K562 (cell line): ENCODE data around the gene MMP17. TPM values are rescaled to one million over a fixed set of nuclear protein-coding genes. Genes with fewer than 3 reads are reported as not detected.

ENCODE experiments used
- ATAC-seq: fragments of 200-7000 bp; cut with Tn5 transposase; 3 replicates; pipeline ENCODE4 v1.9.1; 2020; ENCODE audit warnings: moderate library complexity
- BruUV-seq: library from RNA; stranded (reverse); fragments of 400-500 nt; replicated peaks from 2 replicates; lab custom pipeline; 2021; lab: Mats Ljungman, UMichigan
- CTCF ChIA-PET: fragments of 300-600 bp; formaldehyde crosslinking; extraction: SDS; loops from one replicate; lab custom pipeline; 2021; ENCODE audit warnings: low intra/inter-chr PET ratio; lab: Yijun Ruan, JAX
- POLR2A ChIA-PET: fragments of 300-600, 350-650 bp; sonication (Branson Sonifier 250); formaldehyde crosslinking; extraction: SDS; loops from one replicate; lab custom pipeline; 2021; ENCODE audit warnings: antibody characterized with exemption, inconsistent platforms; lab: Yijun Ruan, JAX
- DNase-seq, 4 experiments: peaks; one replicate each; pipeline versions ENCODE4 v3.0.0 to v3.0.0-alpha.2; 2011 to 2018; ENCODE audit warnings: low spot score in 3 of 4, mixed read lengths in 3 of 4; ENCODE audit errors: extremely low read depth in 1 of 4
- FAIRE-seq: peaks from 2 replicates; lab custom pipeline; 2011; peaks lifted over from hg19 to GRCh38; lab: Jason Lieb, UNC
- H2AFZ ChIP-seq: 2 replicates; pipeline ENCODE4 v1.6.0; 2011; ENCODE audit warnings: low read depth, low read length, control low read depth, inconsistent platforms
- H3K27ac ChIP-seq: fragments of 200-600 bp; 3 replicates; pipeline ENCODE4 v1.8.0; 2011; ENCODE audit warnings: low read depth, mild to moderate bottlenecking, control low read depth, inconsistent platforms, low read length, moderate library complexity, mixed read lengths; ENCODE audit errors: extremely low read depth
- H3K27me3 ChIP-seq, 2 experiments: fragments of 300-600 bp in 1 of 2; 2 replicates in 1 of 2; 3 replicates in 1 of 2; pipeline versions ENCODE4 v1.6.0 to v1.8.0; 2011; ENCODE audit warnings: inconsistent platforms in 2 of 2, low read length in 2 of 2, mild to moderate bottlenecking in 1 of 2, mixed read lengths in 1 of 2, moderate library complexity in 1 of 2; ENCODE audit not compliant: control insufficient read depth in 2 of 2, insufficient read depth in 2 of 2
- H3K36me3 ChIP-seq: fragments of 300-600 bp; 3 replicates; pipeline ENCODE4 v1.8.0; 2011; ENCODE audit warnings: mild to moderate bottlenecking, low read length, inconsistent platforms; ENCODE audit not compliant: control insufficient read depth, insufficient read depth
- H3K4me1 ChIP-seq, 2 experiments: fragments of 200-600 bp in 1 of 2; replicated peaks in 1 of 2; 2 replicates in 1 of 2; 3 replicates in 1 of 2; pipeline versions ENCODE4 v1.5.1 to v1.8.0; 2011; ENCODE audit warnings: inconsistent platforms in 2 of 2, low read length in 2 of 2, mild to moderate bottlenecking in 1 of 2, mixed read lengths in 1 of 2, moderate library complexity in 1 of 2; ENCODE audit not compliant: control insufficient read depth in 2 of 2, insufficient read depth in 2 of 2
- H3K4me2 ChIP-seq: 2 replicates; pipeline ENCODE4 v1.6.1; 2011; ENCODE audit warnings: low read length, control low read depth, inconsistent platforms, mixed read lengths; ENCODE audit not compliant: insufficient read depth
- H3K4me3 ChIP-seq: fragments of 200-600 bp; sonication (generic), shearing (Covaris generic); 2 replicates; pipeline ENCODE4 v1.5.1; 2016; ENCODE audit warnings: control low read depth, inconsistent platforms
- H3K79me2 ChIP-seq: fragments of 200-600 bp; 3 replicates; pipeline ENCODE4 v1.8.0; 2011; ENCODE audit warnings: low read length, inconsistent platforms; ENCODE audit not compliant: control insufficient read depth, insufficient read depth
- H3K9ac ChIP-seq, 2 experiments: 2 replicates each; pipeline versions ENCODE4 v1.6.0 to v1.6.1; 2011; ENCODE audit warnings: low read depth in 2 of 2, low read length in 2 of 2, control low read depth in 1 of 2, inconsistent platforms in 1 of 2, mild to moderate bottlenecking in 1 of 2, mixed read lengths in 1 of 2; ENCODE audit not compliant: insufficient read depth in 1 of 2
- H3K9me1 ChIP-seq: one replicate; pipeline ENCODE4 v1.6.0; 2011; ENCODE audit warnings: inconsistent platforms, mild to moderate bottlenecking, low read length, moderate library complexity; ENCODE audit not compliant: control insufficient read depth, insufficient read depth
- H3K9me3 ChIP-seq: replicated peaks from 2 replicates; pipeline ENCODE4 v1.5.1; 2011; ENCODE audit warnings: low read depth, low read length, inconsistent platforms; ENCODE audit not compliant: control insufficient read depth, insufficient read depth
- H4K20me1 ChIP-seq: replicated peaks from 2 replicates; pipeline ENCODE4 v1.6.1; 2011; ENCODE audit warnings: low read length, inconsistent platforms, mixed read lengths; ENCODE audit not compliant: control insufficient read depth, insufficient read depth
- BRF1 ChIP-seq: IDR thresholded peaks from 3 replicates; pipeline ENCODE4 v1.6.1; 2011; ENCODE audit warnings: borderline replicate concordance, mild to moderate bottlenecking; ENCODE audit not compliant: insufficient read length; ENCODE audit errors: extremely low read depth
- FOS ChIP-seq: IDR thresholded peaks from 3 replicates; pipeline ENCODE4 v1.6.1; 2011; ENCODE audit not compliant: insufficient read length; ENCODE audit errors: extremely low read depth
- JUN ChIP-seq, 2 experiments: sonication (generic) in 1 of 2; formaldehyde crosslinking in 1 of 2; IDR thresholded peaks; 2 replicates each; pipeline versions ENCODE4 v1.6.1 to v1.8.0; 2012 to 2022; ENCODE audit warnings: borderline replicate concordance in 2 of 2, mild to moderate bottlenecking in 2 of 2, improper control_type of control experiment in 1 of 2, low read depth in 1 of 2, low read length in 1 of 2, missing genetic modification reagents in 1 of 2
- KDM1A ChIP-seq, 2 experiments: fragments of 450-650 bp; IDR thresholded peaks; 2 replicates each; pipeline ENCODE4 v1.6.1; 2016; ENCODE audit warnings: mild to moderate bottlenecking in 2 of 2
- LCOR ChIP-seq: sonication (generic); formaldehyde crosslinking; IDR thresholded peaks from 2 replicates; pipeline ENCODE4 v1.8.0; 2022; ENCODE audit warnings: mild to moderate bottlenecking, missing genetic modification reagents
- NR2C1 ChIP-seq, 2 experiments: fragments of 450-650 bp; IDR thresholded peaks; 2 replicates each; pipeline ENCODE4 v1.6.1; 2017; ENCODE audit warnings: mild to moderate bottlenecking in 2 of 2, antibody characterized with exemption in 1 of 2, inconsistent platforms in 1 of 2, missing compliant biosample characterization in 1 of 2, missing genetic modification characterization in 1 of 2
- STAG1 ChIP-seq: sonication (generic); formaldehyde crosslinking; IDR thresholded peaks from 2 replicates; pipeline ENCODE4 v1.5.0; 2020; ENCODE audit warnings: missing genetic modification reagents, borderline replicate concordance
- XRCC5 ChIP-seq: fragments of 200-400 bp; formaldehyde crosslinking; IDR thresholded peaks from 2 replicates; pipeline ENCODE4 v1.6.1; 2017; ENCODE audit warnings: low read depth, mild to moderate bottlenecking, low read length
- ZFP36 ChIP-seq: fragments of 150-350 bp; IDR thresholded peaks from 2 replicates; pipeline ENCODE4 v1.6.1; 2018; ENCODE audit warnings: low read length, low read depth; ENCODE audit not compliant: partially characterized antibody
- WGBS: fragments of 100-300 bp; shearing (Covaris generic); methylation state at CpG from one replicate; pipeline ENCODE4 v1.1.6; 2016; ENCODE audit warnings: low coverage, mixed read lengths; ENCODE audit not compliant: insufficient coverage; ENCODE audit errors: missing lambda C conversion rate; 5-methylcytosine and 5-hydroxymethylcytosine counted together
- in situ Hi-C: fragments of 300-500 bp; cut with MboI; formaldehyde crosslinking; loops from 4 replicates; pipeline ENCODE4 v1.15.0; 2018; ENCODE audit warnings: inconsistent platforms, mixed read lengths
- intact Hi-C: fragments of 100-400 bp; cut with micrococcal nuclease; formaldehyde crosslinking; loops from 2 replicates; pipeline ENCODE4 v1.14.2; 2022
- polyA plus RNA-seq, 8 experiments: library from polyadenylated mRNA; depleted of rRNA in 4 of 8; stranded (reverse) in 5 of 8; unstranded in 3 of 8; fragments of >200 nt; fragmentation: Nextera tagmentation in 2 of 8; fragmentation: Illumina TruSeq in 1 of 8; extraction: Ambion mirVana in 2 of 8; extraction: Trizol in 1 of 8; gene quantifications; 2 replicates each; pipeline versions ENCODE4 v1.2.1 to v1.2.3, GENCODE V29; 2011 to 2014; ENCODE audit warnings: inconsistent platforms in 1 of 8, missing spikeins in 1 of 8
- total RNA-seq, 7 experiments: library from RNA; depleted of rRNA in 6 of 7; stranded (reverse); fragments of >200 nt in 6 of 7; fragmentation: Illumina TruSeq in 2 of 7; extraction: Trizol in 2 of 7; gene quantifications; 2 replicates each; pipeline versions ENCODE4 v1.2.1 to v1.2.3, GENCODE V29; 2011 to 2021; ENCODE audit warnings: low replicate concordance in 1 of 7
- TF ChIP-seq, protein P1 (sequence below): fragments of 450-650 bp; IDR thresholded peaks from 2 replicates; pipeline ENCODE4 v1.6.1; 2016; ENCODE audit warnings: low read depth, mild to moderate bottlenecking, moderate library complexity
- TF ChIP-seq, protein P2 (sequence below): fragments of 450-650 bp; formaldehyde crosslinking; IDR thresholded peaks from 2 replicates; pipeline ENCODE4 v1.4.0; 2020; ENCODE audit warnings: mild to moderate bottlenecking, moderate library complexity
- TF ChIP-seq, protein P3 (sequence below): fragments of 250-450 bp; sonication (Bioruptor Pico); IDR thresholded peaks from 2 replicates; pipeline ENCODE4 v1.4.0; 2020; ENCODE audit warnings: borderline replicate concordance
- TF ChIP-seq, protein P4 (sequence below): fragments of 450-650 bp; IDR thresholded peaks from 2 replicates; pipeline ENCODE4 v1.7.0; 2016; ENCODE audit warnings: borderline replicate concordance
- TF ChIP-seq, protein P5 (sequence below): fragments of 450-650 bp; formaldehyde crosslinking; IDR thresholded peaks from 2 replicates; pipeline ENCODE4 v1.4.0; 2022; ENCODE audit warnings: mild to moderate bottlenecking, moderate library complexity

MMP17 gene
- total and polyA plus RNA-seq, 9 of the 15 experiments (the other 6 are each of a cell fraction or from before 2014, with no cell fraction given): 1.1 to 21.2 (median 17.1) TPM; not detected in 2

DNA sequence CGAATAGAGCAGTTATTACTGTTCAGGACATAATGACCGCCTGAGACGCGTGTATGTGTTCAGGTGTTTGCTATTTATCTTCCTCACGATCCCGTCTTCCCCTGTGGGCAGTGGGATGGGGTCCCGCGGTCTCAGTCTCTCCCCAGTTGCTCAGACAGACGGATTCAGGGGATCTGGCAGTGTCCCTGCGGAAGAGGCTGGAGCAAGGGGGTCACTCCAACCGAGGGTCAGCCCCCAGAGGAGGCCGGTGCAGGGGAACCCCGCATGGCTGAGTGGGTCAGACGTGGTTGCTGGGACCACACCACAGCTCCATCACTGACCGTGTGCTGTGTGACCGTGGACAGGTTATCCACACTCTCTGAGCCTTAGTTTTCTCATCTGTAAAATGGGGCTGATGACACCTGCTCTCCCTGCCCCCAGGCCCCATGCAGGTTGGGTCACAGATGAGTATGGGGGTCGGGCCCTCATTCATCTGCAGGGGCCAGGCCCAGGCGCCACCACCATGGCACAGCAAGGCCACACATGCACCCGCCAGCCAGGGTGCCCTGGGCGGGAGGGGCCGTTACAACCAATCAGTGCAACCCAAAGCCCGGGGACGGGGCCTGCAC lies 5.2 kb downstream of the MMP17 start:
- Histone ChIP-seq H2AFZ (no peak overlapping the region), H3K79me2 (peaks cover 21% of the 10 kb centered on the region), H3K9me1 (no peaks in the 10 kb centered on the region), H3K36me3 (no peaks in the 10 kb centered on the region), H3K9me3 (no peaks in the 10 kb centered on the region), H4K20me1 (peaks cover 23% of the 10 kb centered on the region; the same call in 1 of the 2 replicates), H3K27ac (no peak overlapping the region), H3K4me1 (peaks cover 12 to 80% of the 10 kb centered on the region in 2 experiments; a peak in 4 of 5 replicates), H3K4me3 (no peak overlapping the region), H3K27me3 (no peaks in the 10 kb centered on the region), H3K4me2 (no peak overlapping the region), H3K9ac (no peak overlapping the region)
- CTCF ChIA-PET: no interaction called here
- WGBS: 69% methylated on average over 17 of the region's 23 CpGs
- POLR2A ChIA-PET: interaction anchor here (0.6 kb wide), 1 partner anchor 1745 kb away, joined by 3 read pairs; no protein-coding TSS in a partner anchor
- DNase-seq (no peak), FAIRE-seq (no peak), ATAC-seq (no peak)
- intact Hi-C loops (loop anchor here (5.0 to 10.0 kb wide), 3 partner anchors 216 to 1069 kb away; no protein-coding TSS in a partner anchor), in situ Hi-C loops (loop anchor here (10.0 kb wide), 1 partner anchor 729 kb away; no protein-coding TSS in a partner anchor)
- BruUV-seq: no TSS peak
- TF ChIP-seq, protein P1, sequence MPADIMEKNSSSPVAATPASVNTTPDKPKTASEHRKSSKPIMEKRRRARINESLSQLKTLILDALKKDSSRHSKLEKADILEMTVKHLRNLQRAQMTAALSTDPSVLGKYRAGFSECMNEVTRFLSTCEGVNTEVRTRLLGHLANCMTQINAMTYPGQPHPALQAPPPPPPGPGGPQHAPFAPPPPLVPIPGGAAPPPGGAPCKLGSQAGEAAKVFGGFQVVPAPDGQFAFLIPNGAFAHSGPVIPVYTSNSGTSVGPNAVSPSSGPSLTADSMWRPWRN: no peak
- no peak for TF ChIP-seq NR2C1 (IDR thresholded peaks at IDR 0.05)
- no peak for TF ChIP-seq NR2C1 (tag; IDR thresholded peaks at IDR 0.05)
- TF ChIP-seq, protein P2, sequence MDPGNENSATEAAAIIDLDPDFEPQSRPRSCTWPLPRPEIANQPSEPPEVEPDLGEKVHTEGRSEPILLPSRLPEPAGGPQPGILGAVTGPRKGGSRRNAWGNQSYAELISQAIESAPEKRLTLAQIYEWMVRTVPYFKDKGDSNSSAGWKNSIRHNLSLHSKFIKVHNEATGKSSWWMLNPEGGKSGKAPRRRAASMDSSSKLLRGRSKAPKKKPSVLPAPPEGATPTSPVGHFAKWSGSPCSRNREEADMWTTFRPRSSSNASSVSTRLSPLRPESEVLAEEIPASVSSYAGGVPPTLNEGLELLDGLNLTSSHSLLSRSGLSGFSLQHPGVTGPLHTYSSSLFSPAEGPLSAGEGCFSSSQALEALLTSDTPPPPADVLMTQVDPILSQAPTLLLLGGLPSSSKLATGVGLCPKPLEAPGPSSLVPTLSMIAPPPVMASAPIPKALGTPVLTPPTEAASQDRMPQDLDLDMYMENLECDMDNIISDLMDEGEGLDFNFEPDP (CRISPR knock-in tag): no peak
- TF ChIP-seq, protein P3, sequence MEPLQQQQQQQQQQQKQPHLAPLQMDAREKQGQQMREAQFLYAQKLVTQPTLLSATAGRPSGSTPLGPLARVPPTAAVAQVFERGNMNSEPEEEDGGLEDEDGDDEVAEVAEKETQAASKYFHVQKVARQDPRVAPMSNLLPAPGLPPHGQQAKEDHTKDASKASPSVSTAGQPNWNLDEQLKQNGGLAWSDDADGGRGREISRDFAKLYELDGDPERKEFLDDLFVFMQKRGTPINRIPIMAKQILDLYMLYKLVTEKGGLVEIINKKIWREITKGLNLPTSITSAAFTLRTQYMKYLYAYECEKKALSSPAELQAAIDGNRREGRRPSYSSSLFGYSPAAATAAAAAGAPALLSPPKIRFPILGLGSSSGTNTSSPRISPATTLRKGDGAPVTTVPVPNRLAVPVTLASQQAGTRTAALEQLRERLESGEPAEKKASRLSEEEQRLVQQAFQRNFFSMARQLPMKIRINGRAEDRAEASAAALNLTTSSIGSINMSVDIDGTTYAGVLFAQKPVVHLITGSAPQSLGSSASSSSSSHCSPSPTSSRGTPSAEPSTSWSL (CRISPR knock-in tag): no peak
- TF ChIP-seq ZFP36: peak; percentile 34
- no peak for TF ChIP-seq STAG1 (CRISPR knock-in tag)
- TF ChIP-seq XRCC5: no peak
- TF ChIP-seq KDM1A (IDR thresholded peaks at IDR 0.05): peak in 1 of 2 experiments; percentile 33; a peak in 1 of 4 replicates
- no peak for TF ChIP-seq LCOR (CRISPR knock-in tag)
- TF ChIP-seq, protein P4, sequence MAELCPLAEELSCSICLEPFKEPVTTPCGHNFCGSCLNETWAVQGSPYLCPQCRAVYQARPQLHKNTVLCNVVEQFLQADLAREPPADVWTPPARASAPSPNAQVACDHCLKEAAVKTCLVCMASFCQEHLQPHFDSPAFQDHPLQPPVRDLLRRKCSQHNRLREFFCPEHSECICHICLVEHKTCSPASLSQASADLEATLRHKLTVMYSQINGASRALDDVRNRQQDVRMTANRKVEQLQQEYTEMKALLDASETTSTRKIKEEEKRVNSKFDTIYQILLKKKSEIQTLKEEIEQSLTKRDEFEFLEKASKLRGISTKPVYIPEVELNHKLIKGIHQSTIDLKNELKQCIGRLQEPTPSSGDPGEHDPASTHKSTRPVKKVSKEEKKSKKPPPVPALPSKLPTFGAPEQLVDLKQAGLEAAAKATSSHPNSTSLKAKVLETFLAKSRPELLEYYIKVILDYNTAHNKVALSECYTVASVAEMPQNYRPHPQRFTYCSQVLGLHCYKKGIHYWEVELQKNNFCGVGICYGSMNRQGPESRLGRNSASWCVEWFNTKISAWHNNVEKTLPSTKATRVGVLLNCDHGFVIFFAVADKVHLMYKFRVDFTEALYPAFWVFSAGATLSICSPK: no peak
- TF ChIP-seq, protein P5, sequence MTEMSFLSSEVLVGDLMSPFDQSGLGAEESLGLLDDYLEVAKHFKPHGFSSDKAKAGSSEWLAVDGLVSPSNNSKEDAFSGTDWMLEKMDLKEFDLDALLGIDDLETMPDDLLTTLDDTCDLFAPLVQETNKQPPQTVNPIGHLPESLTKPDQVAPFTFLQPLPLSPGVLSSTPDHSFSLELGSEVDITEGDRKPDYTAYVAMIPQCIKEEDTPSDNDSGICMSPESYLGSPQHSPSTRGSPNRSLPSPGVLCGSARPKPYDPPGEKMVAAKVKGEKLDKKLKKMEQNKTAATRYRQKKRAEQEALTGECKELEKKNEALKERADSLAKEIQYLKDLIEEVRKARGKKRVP (CRISPR knock-in tag): no peak
- no peak for TF ChIP-seq BRF1
- TF ChIP-seq FOS: no peak
- TF ChIP-seq JUN (IDR thresholded peaks at IDR 0.05; ENCODE audit: borderline replicate concordance, low read depth, low read length): no peak
- 0 out of 2 replicates have a peak, but pooled peaks have one; percentile 35 for TF ChIP-seq JUN (CRISPR knock-in tag; IDR thresholded peaks at IDR 0.05; ENCODE audit: borderline replicate concordance)
